ENCODE measurements around the gene WDR64. TPM values are rescaled to one million over a fixed set of nuclear protein-coding genes. Genes with fewer than 3 reads are reported as not detected.

Gene WDR64
- total RNA-seq, 1 experiment from 2014 or later: not detected

GRCh38 chr1:241637046-241637590 is 15.0 kb upstream of the WDR64 start:
- intact Hi-C loops (cut with micrococcal nuclease; ENCODE audit: unreplicated experiment): no loop called here
- Histone ChIP-seq H3K4me1 (ENCODE audit: insufficient read depth, low read length, poor library complexity, severe bottlenecking) (no peaks in the 10 kb centered on the region), H3K4me3 (ENCODE audit: low read depth, low read length, poor library complexity, severe bottlenecking) (peak overlapping the region; percentile 70), H3K27ac (ENCODE audit: low read depth, low read length, poor library complexity, severe bottlenecking) (no peak overlapping the region), H3K9me3 (ENCODE audit: low read depth, low read length, poor library complexity, severe bottlenecking) (no peaks in the 10 kb centered on the region), H3K36me3 (ENCODE audit: insufficient read depth, low read length, poor library complexity, severe bottlenecking) (no peaks in the 10 kb centered on the region), H3K27me3 (replicated peaks; ENCODE audit: insufficient read depth, low read depth, low read length, poor library complexity) (no peaks in the 10 kb centered on the region)
- BruUV-seq (replicated peaks): no TSS peak
- TF ChIP-seq CTCF (conservative IDR thresholded peaks at IDR 0.05; ENCODE audit: low read depth, low read length) (no peak), EZH2 (IDR thresholded peaks at IDR 0.05; ENCODE audit: borderline replicate concordance, low read depth, low read length, poor library complexity, severe bottlenecking) (no peak)
- POLR2A ChIA-PET (ENCODE audit: low non-redundant PET): no interaction called here
- CTCF ChIA-PET: no interaction called here
- DNase-seq (ENCODE audit: low spot score): no peak

GRCh38 chr1:241637604-241638003 is 14.5 kb upstream of the WDR64 start:
- peak; percentile 2 for DNase-seq (ENCODE audit: low spot score)
- no peak overlapping the region for H3K27ac ChIP-seq (ENCODE audit: low read depth, low read length, poor library complexity, severe bottlenecking)
- peak overlapping the region; percentile 70 for H3K4me3 ChIP-seq (ENCODE audit: low read depth, low read length, poor library complexity, severe bottlenecking)
- H3K36me3 ChIP-seq (ENCODE audit: insufficient read depth, low read length, poor library complexity, severe bottlenecking): no peaks in the 10 kb centered on the region
- ChIA-PET POLR2A (ENCODE audit: low non-redundant PET) (no interaction called here), CTCF (no interaction called here)
- H3K4me1 ChIP-seq (ENCODE audit: insufficient read depth, low read length, poor library complexity, severe bottlenecking): no peaks in the 10 kb centered on the region
- no TSS peak for BruUV-seq (replicated peaks)
- TF ChIP-seq CTCF (conservative IDR thresholded peaks at IDR 0.05; ENCODE audit: low read depth, low read length): no peak
- TF ChIP-seq EZH2 (IDR thresholded peaks at IDR 0.05; ENCODE audit: borderline replicate concordance, low read depth, low read length, poor library complexity, severe bottlenecking): no peak
- H3K27me3 ChIP-seq (replicated peaks; ENCODE audit: insufficient read depth, low read depth, low read length, poor library complexity): no peaks in the 10 kb centered on the region
- intact Hi-C loops (cut with micrococcal nuclease; ENCODE audit: unreplicated experiment): no loop called here
- no peaks in the 10 kb centered on the region for H3K9me3 ChIP-seq (ENCODE audit: low read depth, low read length, poor library complexity, severe bottlenecking)

GRCh38 chr1:241638099-241638682 is 13.9 kb upstream of the WDR64 start:
- no peak for DNase-seq (ENCODE audit: low spot score)
- intact Hi-C loops (cut with micrococcal nuclease; ENCODE audit: unreplicated experiment): no loop called here
- H3K27me3 ChIP-seq (replicated peaks; ENCODE audit: insufficient read depth, low read depth, low read length, poor library complexity): no peaks in the 10 kb centered on the region
- peak overlapping the region; percentile 14 for H3K27ac ChIP-seq (ENCODE audit: low read depth, low read length, poor library complexity, severe bottlenecking)
- H3K36me3 ChIP-seq (ENCODE audit: insufficient read depth, low read length, poor library complexity, severe bottlenecking): no peaks in the 10 kb centered on the region
- POLR2A ChIA-PET (ENCODE audit: low non-redundant PET): no interaction called here
- H3K4me3 ChIP-seq (ENCODE audit: low read depth, low read length, poor library complexity, severe bottlenecking): peak overlapping the region; percentile 70
- TF ChIP-seq EZH2 (IDR thresholded peaks at IDR 0.05; ENCODE audit: borderline replicate concordance, low read depth, low read length, poor library complexity, severe bottlenecking): no peak
- H3K9me3 ChIP-seq (ENCODE audit: low read depth, low read length, poor library complexity, severe bottlenecking): no peaks in the 10 kb centered on the region
- CTCF ChIA-PET: no interaction called here
- no peaks in the 10 kb centered on the region for H3K4me1 ChIP-seq (ENCODE audit: insufficient read depth, low read length, poor library complexity, severe bottlenecking)
- BruUV-seq (replicated peaks): no TSS peak

Measured in A673 (cell line).